Esophagus squamous epithelium (tissue), 5 donors: ENCODE results near the gene TMEM174. TPM values are rescaled to one million over a fixed set of nuclear protein-coding genes. Genes with fewer than 3 reads are reported as not detected.

Source experiments
- DNase-seq: peaks from one replicate; lab custom pipeline; 2025; lab: John Stamatoyannopoulos, UW
- H3K27ac ChIP-seq, 4 donors: fragments of 200-600 bp; sonication (generic); one replicate each; pipeline ENCODE4 v1.5.1; 2016 to 2019; ENCODE audit warnings: mild to moderate bottlenecking in 1 of 4
- H3K27me3 ChIP-seq, 4 donors: fragments of 200-600 bp; sonication (generic); 1 replicate in 3 of 4; 2 replicates in 1 of 4; pipeline versions ENCODE4 v1.5.1 to v1.6.0; 2017 to 2021; ENCODE audit warnings: antibody characterized with exemption in 1 of 4
- H3K36me3 ChIP-seq, 3 donors: fragments of 200-600 bp; sonication (generic); one replicate each; pipeline ENCODE4 v1.5.1; 2016 to 2019
- H3K4me1 ChIP-seq, 3 donors: fragments of 200-600 bp; sonication (generic); one replicate each; pipeline ENCODE4 v1.5.1; 2017 to 2019
- H3K4me3 ChIP-seq, 4 donors: fragments of 200-600 bp; sonication (generic); 1 replicate in 3 of 4; 2 replicates in 1 of 4; pipeline ENCODE4 v1.5.1; 2016 to 2019; ENCODE audit warnings: mild to moderate bottlenecking in 2 of 4, moderate library complexity in 1 of 4
- H3K9me3 ChIP-seq, 3 donors: fragments of 200-600 bp; sonication (generic); one replicate each; pipeline ENCODE4 v1.5.1; 2016 to 2019
- POLR2A ChIP-seq, 4 donors: fragments of 450-650 bp; IDR thresholded peaks; one replicate each; pipeline ENCODE4 v1.6.1; 2017; ENCODE audit warnings: antibody characterized with exemption in 4 of 4, mild to moderate bottlenecking in 4 of 4, moderate library complexity in 3 of 4
- WGBS, 2 donors: methylation state at CpG; one replicate each; pipeline ENCODE4 v1.1.5; 2018; 5-methylcytosine and 5-hydroxymethylcytosine counted together
- intact Hi-C: fragments of 100-400 bp; cut with DNase I; formaldehyde crosslinking; loops from one replicate; pipeline ENCODE4 v1.15.0; 2022
- total RNA-seq, 4 donors: library from RNA; depleted of rRNA; stranded (reverse); fragments of >200 nt; gene quantifications; one replicate each; pipeline ENCODE4 v1.1.0, GENCODE V29; 2016
- TF ChIP-seq, protein P1 (sequence below), 6 experiments: fragments of 450-650 bp in 4 of 6; fragments of 200-600 bp in 2 of 6; sonication (generic) in 2 of 6; IDR thresholded peaks; one replicate each; pipeline ENCODE4 v1.5.1; 2016 to 2019; ENCODE audit warnings: antibody characterized with exemption in 6 of 6, mild to moderate bottlenecking in 4 of 6, moderate library complexity in 4 of 6
- donor health status: DM: yes; HTN: yes; CAD: no.

The TMEM174 gene
- total RNA-seq, 4 donors from 2014 or later = not detected

DNA sequence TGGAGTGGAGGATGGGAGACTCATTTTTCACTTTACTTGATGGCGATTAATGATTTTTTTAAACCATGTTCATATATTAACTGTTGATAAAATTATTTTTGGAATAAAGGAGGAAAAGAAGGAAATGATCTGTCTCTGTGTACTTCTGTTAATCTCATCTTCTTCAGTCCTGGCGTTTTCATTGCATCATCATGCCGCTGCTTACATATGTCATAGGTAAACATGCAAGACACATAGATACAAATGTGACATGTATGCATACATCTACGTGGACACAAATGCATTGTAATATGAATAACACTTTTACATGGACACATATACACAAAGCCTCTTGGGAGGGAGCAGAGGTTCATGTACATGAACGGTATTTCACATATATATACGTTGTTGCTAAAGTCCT, 10.0 kb downstream of the TMEM174 start:
- H3K27ac ChIP-seq = no peak overlapping the region

DNA sequence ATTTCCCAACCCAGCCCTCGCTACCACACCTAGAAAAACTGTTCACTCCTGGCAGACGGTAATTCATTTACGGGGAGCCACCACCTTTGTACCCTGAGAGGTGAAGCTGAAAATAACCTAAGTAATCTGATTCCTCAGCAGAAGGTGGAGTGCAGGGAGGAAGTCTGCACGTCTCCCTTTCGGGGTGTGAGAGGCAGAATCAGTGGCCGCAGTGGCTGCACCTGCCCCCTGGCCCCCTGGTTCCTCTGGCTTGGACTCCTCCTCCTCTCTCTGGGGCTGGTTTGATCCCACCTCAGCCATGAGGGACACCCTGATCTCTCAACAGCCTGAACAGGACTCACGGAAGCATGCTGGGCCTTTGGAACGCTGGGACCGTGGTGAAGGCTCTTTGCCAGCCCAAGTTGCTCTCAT, 10.5 kb downstream of the TMEM174 start:
- Histone ChIP-seq H3K27me3 (peaks cover 0 to 25% (median 0%) of the 10 kb centered on the region in 4 donors), H3K36me3 (no peaks in the 10 kb centered on the region), H3K4me3 (no peak overlapping the region), H3K4me1 (no peaks in the 10 kb centered on the region), H3K9me3 (peaks cover 0 to 6% (median 0%) of the 10 kb centered on the region in 3 donors), H3K27ac (no peak overlapping the region)
- no peak for TF ChIP-seq POLR2A (IDR thresholded peaks at IDR 0.05)
- TF ChIP-seq, protein P1, sequence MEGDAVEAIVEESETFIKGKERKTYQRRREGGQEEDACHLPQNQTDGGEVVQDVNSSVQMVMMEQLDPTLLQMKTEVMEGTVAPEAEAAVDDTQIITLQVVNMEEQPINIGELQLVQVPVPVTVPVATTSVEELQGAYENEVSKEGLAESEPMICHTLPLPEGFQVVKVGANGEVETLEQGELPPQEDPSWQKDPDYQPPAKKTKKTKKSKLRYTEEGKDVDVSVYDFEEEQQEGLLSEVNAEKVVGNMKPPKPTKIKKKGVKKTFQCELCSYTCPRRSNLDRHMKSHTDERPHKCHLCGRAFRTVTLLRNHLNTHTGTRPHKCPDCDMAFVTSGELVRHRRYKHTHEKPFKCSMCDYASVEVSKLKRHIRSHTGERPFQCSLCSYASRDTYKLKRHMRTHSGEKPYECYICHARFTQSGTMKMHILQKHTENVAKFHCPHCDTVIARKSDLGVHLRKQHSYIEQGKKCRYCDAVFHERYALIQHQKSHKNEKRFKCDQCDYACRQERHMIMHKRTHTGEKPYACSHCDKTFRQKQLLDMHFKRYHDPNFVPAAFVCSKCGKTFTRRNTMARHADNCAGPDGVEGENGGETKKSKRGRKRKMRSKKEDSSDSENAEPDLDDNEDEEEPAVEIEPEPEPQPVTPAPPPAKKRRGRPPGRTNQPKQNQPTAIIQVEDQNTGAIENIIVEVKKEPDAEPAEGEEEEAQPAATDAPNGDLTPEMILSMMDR (IDR thresholded peaks at IDR 0.05) = no peak
- intact Hi-C loops = no loop called here
- 60 to 74% methylated on average over 6 to 9 of the region's 9 CpGs for WGBS, 2 donors
- DNase-seq = no peak

More for the DNA sequence above, 10.0 kb downstream of the TMEM174 start:
- Histone ChIP-seq H3K27me3 (peaks cover 0 to 29% (median 0%) of the 10 kb centered on the region in 4 donors), H3K36me3 (no peaks in the 10 kb centered on the region), H3K9me3 (peaks cover 0 to 6% (median 0%) of the 10 kb centered on the region in 3 donors), H3K4me1 (no peaks in the 10 kb centered on the region), H3K4me3 (no peak overlapping the region)
- intact Hi-C loops = no loop called here
- 60 to 70% methylated on average over 6 of the region's 6 CpGs for WGBS, 2 donors
- DNase-seq = no peak
- TF ChIP-seq, protein P1 (IDR thresholded peaks at IDR 0.05) = no peak
- no peak for TF ChIP-seq POLR2A (IDR thresholded peaks at IDR 0.05)

DNA sequence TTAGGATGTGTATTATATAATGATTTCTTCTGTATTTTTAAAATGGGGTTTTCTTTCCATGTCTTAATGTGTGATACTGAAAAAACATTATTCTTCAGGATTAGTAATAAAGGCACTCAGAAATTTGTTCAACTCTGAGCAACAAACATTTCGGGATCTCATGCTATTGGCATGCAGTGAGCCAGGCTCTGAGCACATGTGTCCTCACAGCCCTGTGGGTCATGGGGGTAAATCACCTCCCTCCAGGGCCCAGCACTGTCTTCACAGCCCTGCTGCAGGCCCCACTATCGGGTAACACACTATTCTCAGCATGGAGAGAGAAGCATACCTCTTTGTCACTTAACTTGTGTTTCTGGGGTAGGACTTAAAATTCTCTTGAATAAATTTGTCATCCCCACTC, 14.0 kb downstream of the TMEM174 start:
- peaks cover 0 to 18% (median 0%) of the 10 kb centered on the region in 4 donors for H3K27me3 ChIP-seq
- intact Hi-C loops = no loop called here
- H3K27ac ChIP-seq = no peak overlapping the region
- peaks cover 0 to 13% (median 0%) of the 10 kb centered on the region in 3 donors for H3K4me1 ChIP-seq
- no peak for DNase-seq
- TF ChIP-seq, protein P1 (IDR thresholded peaks at IDR 0.05) = no peak
- no peak for TF ChIP-seq POLR2A (IDR thresholded peaks at IDR 0.05)
- H3K9me3 ChIP-seq = peaks cover 0 to 6% (median 0%) of the 10 kb centered on the region in 3 donors
- no peaks in the 10 kb centered on the region for H3K36me3 ChIP-seq
- whole genome bisulfite sequencing, 2 donors = 85 to 88% methylated on average over 2 of the region's 2 CpGs
- no peak overlapping the region for H3K4me3 ChIP-seq

DNA sequence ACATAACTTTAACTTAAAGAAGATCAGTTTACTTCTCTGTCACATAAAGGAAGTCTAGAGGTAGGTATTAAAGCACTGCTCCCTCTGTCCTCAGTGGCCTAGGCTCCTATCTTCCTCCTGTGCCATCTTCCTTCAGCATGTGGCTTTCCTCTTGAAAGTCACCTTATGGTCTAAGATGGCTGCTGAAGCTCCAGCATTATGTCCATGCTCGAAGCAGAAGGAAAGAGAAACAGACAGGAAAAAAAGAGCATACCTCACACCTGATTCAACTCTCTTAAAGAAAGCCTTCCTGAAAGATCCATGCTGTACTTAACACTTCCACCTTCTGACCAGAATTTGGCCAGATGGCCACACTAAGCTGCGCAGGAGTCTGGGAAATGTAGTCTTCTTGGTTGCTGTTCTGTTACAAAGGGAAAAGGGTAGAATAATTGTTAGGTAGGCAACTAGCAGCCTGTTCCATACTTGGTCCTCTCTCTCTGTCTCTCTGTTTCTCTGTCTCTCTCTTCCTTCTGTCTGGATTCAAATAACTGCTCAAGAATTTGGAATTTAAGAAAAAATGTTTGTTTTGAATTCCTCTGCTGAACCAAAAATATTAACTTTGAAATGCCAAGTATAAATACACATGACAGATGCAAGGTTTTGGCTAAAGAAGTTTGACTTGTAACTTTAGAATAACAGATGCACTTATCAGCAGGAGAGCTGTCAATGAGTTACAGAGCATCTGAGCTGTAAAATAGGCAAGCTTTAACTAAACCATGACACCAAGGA, 16.0 kb downstream of the TMEM174 start:
- no peak for DNase-seq
- H3K27me3 ChIP-seq = peaks cover 0 to 11% (median 0%) of the 10 kb centered on the region in 4 donors
- intact Hi-C loops = no loop called here
- H3K36me3 ChIP-seq = no peaks in the 10 kb centered on the region
- peaks cover 0 to 6% (median 0%) of the 10 kb centered on the region in 3 donors for H3K9me3 ChIP-seq
- H3K27ac ChIP-seq = no peak overlapping the region
- no peak for TF ChIP-seq POLR2A (IDR thresholded peaks at IDR 0.05)
- TF ChIP-seq, protein P1 (IDR thresholded peaks at IDR 0.05) = no peak
- 81 to 87% methylated on average over 2 of the region's 2 CpGs for WGBS, 2 donors
- H3K4me3 ChIP-seq = no peak overlapping the region
- peaks cover 0 to 13% (median 0%) of the 10 kb centered on the region in 3 donors for H3K4me1 ChIP-seq

DNA sequence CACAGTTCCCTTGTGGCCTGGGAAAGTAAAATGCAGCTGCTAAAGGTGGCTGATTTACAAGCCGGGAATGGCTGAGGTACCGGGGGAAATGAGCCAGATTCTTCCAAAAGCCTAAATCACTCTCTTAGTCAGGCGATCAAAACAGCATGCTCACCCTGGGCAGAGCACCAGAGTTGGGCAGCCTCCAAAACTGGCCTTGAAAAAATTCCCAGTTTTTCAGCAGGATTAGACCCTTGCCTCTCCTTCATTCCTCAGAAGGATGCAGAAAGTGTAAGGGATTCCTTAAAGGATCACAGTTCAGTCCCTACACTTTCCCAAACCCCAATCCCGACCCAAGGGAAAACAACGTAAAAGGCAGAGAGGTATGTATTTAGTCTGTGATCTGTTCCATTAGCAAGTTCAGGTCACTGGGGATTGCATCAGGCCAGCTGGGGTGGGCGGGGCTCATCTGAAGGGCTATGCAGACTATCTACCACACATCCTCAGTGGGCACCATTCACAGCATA, 16.9 kb downstream of the TMEM174 start:
- DNase-seq = no peak
- Histone ChIP-seq H3K27ac (no peak overlapping the region), H3K9me3 (no peaks in the 10 kb centered on the region), H3K4me3 (no peak overlapping the region), H3K36me3 (no peaks in the 10 kb centered on the region), H3K4me1 (peaks cover 0 to 13% (median 0%) of the 10 kb centered on the region in 3 donors), H3K27me3 (peaks cover 0 to 15% (median 0%) of the 10 kb centered on the region in 4 donors)
- TF ChIP-seq POLR2A (IDR thresholded peaks at IDR 0.05) = no peak
- TF ChIP-seq, protein P1 (IDR thresholded peaks at IDR 0.05) = no peak
- intact Hi-C loops = loop anchor here (10.0 kb wide), 1 partner anchor 105 kb away; no protein-coding TSS in a partner anchor
- 55 to 57% methylated on average over 5 to 6 of the region's 6 CpGs for WGBS, 2 donors
